Keratinocyte (primary cell): ENCODE measurements around the gene OR13C9. TPM values are rescaled to one million over a fixed set of nuclear protein-coding genes. Genes with fewer than 3 reads are reported as not detected.

ENCODE experiments used
- DNase-seq: peaks from one replicate; pipeline ENCODE4 v3.0.0-alpha.2; 2011; ENCODE audit warnings: low read depth, missing footprints, low spot score
- FAIRE-seq: peaks from 2 replicates; lab custom pipeline; 2011; peaks lifted over from hg19 to GRCh38; lab: Jason Lieb, UNC
- H2AFZ ChIP-seq: 2 replicates; pipeline ENCODE4 v1.6.0; 2012; ENCODE audit warnings: low read length, control low read depth, inconsistent platforms; ENCODE audit not compliant: control insufficient read depth
- H3K27ac ChIP-seq: 2 replicates; pipeline ENCODE4 v1.5.1; 2011; ENCODE audit warnings: low read length; ENCODE audit not compliant: control insufficient read depth, insufficient read depth
- H3K27me3 ChIP-seq: 3 replicates; pipeline ENCODE4 v1.6.0; 2011; ENCODE audit warnings: low read length; ENCODE audit not compliant: control insufficient read depth, insufficient read depth; ENCODE audit errors: extremely low read depth
- H3K36me3 ChIP-seq, 2 experiments: 2 replicates in 1 of 2; 3 replicates in 1 of 2; pipeline ENCODE4 v1.5.1; 2011; ENCODE audit warnings: low read length in 2 of 2, mild to moderate bottlenecking in 1 of 2; ENCODE audit not compliant: control insufficient read depth in 2 of 2, insufficient read depth in 2 of 2; ENCODE audit errors: extremely low read depth in 1 of 2
- H3K4me1 ChIP-seq: 3 replicates; pipeline ENCODE4 v1.5.1; 2011; ENCODE audit warnings: low read length; ENCODE audit not compliant: control insufficient read depth, insufficient read depth; ENCODE audit errors: extremely low read depth
- H3K4me2 ChIP-seq: 3 replicates; pipeline ENCODE4 v1.6.0; 2011; ENCODE audit warnings: low read depth, low read length; ENCODE audit not compliant: control insufficient read depth, insufficient read depth; ENCODE audit errors: extremely low read depth
- H3K4me3 ChIP-seq, 3 experiments: fragments of 200-600 bp in 1 of 3; sonication (generic) in 1 of 3; 2 replicates in 2 of 3; 3 replicates in 1 of 3; pipeline ENCODE4 v1.5.1; 2011 to 2016; ENCODE audit warnings: low read length in 3 of 3, mild to moderate bottlenecking in 3 of 3, control low read depth in 2 of 3, inconsistent platforms in 1 of 3, low read depth in 1 of 3, mixed read lengths in 1 of 3, mixed run types in 1 of 3, moderate library complexity in 1 of 3; ENCODE audit not compliant: control insufficient read depth in 2 of 3, insufficient read depth in 2 of 3; ENCODE audit errors: extremely low read depth in 1 of 3
- H3K79me2 ChIP-seq: 2 replicates; pipeline ENCODE4 v1.6.0; 2012; ENCODE audit warnings: low read length; ENCODE audit not compliant: control insufficient read depth, insufficient read depth
- H3K9ac ChIP-seq: 3 replicates; pipeline ENCODE4 v1.6.0; 2011; ENCODE audit warnings: low read length; ENCODE audit not compliant: control insufficient read depth, insufficient read depth; ENCODE audit errors: extremely low read depth
- H3K9me1 ChIP-seq: 3 replicates; pipeline ENCODE4 v1.6.0; 2011; ENCODE audit warnings: low read length; ENCODE audit not compliant: control insufficient read depth, insufficient read depth; ENCODE audit errors: extremely low read depth
- H3K9me3 ChIP-seq: 2 replicates; pipeline ENCODE4 v1.5.1; 2012; ENCODE audit warnings: low read depth, low read length; ENCODE audit not compliant: control insufficient read depth
- H4K20me1 ChIP-seq: 3 replicates; pipeline ENCODE4 v1.6.0; 2011; ENCODE audit warnings: low read length; ENCODE audit not compliant: control insufficient read depth, insufficient read depth; ENCODE audit errors: extremely low read depth
- CTCF ChIP-seq, 3 experiments: IDR thresholded peaks in 1 of 3; conservative IDR thresholded peaks in 1 of 3; optimal IDR thresholded peaks in 1 of 3; 2 replicates in 2 of 3; 3 replicates in 1 of 3; pipeline versions ENCODE3 to v1.5.1; 2011; ENCODE audit warnings: low read length in 3 of 3, mild to moderate bottlenecking in 3 of 3, moderate library complexity in 2 of 3, control low read depth in 1 of 3, inconsistent platforms in 1 of 3; ENCODE audit not compliant: insufficient read depth in 2 of 3; ENCODE audit errors: extremely low read depth in 1 of 3
- EZH2 ChIP-seq: IDR thresholded peaks from one replicate; pipeline ENCODE4 v1.6.1; 2012; ENCODE audit warnings: inconsistent platforms, mild to moderate bottlenecking, low read length, moderate library complexity
- dilution Hi-C: fragments of 300-500 bp; cut with MboI; formaldehyde crosslinking; loops from one replicate; pipeline ENCODE4 v1.7.0; 2020; ENCODE audit warnings: low sequenced_read_pairs; ENCODE audit not compliant: extremely low pct_ligation_motif_present
- polyA plus RNA-seq, 5 experiments: library from polyadenylated mRNA; depleted of rRNA in 3 of 5; stranded (reverse) in 3 of 5; stranded (forward) in 1 of 5; unstranded in 1 of 5; fragments of >200 nt; gene quantifications; 1 replicate in 1 of 5; 2 replicates in 3 of 5; 3 replicates in 1 of 5; pipeline versions ENCODE4 v1.2.1 to v1.2.3, GENCODE V29; 2011 to 2012; ENCODE audit warnings: missing spikeins in 2 of 5, low read depth in 1 of 5, low replicate concordance in 1 of 5

OR13C9 gene
- polyA plus RNA-seq, 1 donor (not counting 4 experiments of a cell fraction or from before 2014, with no cell fraction given): not detected

GRCh38 chr9:104580562-104580961 is 37.4 kb downstream of the OR13C9 start:
- no peak overlapping the region for H3K4me2 ChIP-seq
- DNase-seq (no peak), FAIRE-seq (no peak)
- H3K27me3 ChIP-seq: no peaks in the 10 kb centered on the region
- TF ChIP-seq CTCF (optimal IDR thresholded peaks at IDR 0.05 in 1 of 3, IDR thresholded peaks at IDR 0.05 in 1 of 3, conservative IDR thresholded peaks at IDR 0.05 in 1 of 3; ENCODE audit: extremely low read depth in 1 of 3, insufficient read depth in 2 of 3, low read length in 3 of 3) (no peak), EZH2 (no peak)
- no peaks in the 10 kb centered on the region for H3K36me3 ChIP-seq
- no peak overlapping the region for H2AFZ ChIP-seq
- no peaks in the 10 kb centered on the region for H3K79me2 ChIP-seq
- no peak overlapping the region for H3K4me3 ChIP-seq
- dilution Hi-C loops: no loop called here
- no peaks in the 10 kb centered on the region for H3K9me3 ChIP-seq
- H3K4me1 ChIP-seq: no peaks in the 10 kb centered on the region
- H3K9ac ChIP-seq: no peak overlapping the region
- no peak overlapping the region for H3K27ac ChIP-seq
- no peaks in the 10 kb centered on the region for H3K9me1 ChIP-seq
- H4K20me1 ChIP-seq: no peaks in the 10 kb centered on the region

- dilution Hi-C loops: no loop called here
- TF ChIP-seq EZH2 (no peak), CTCF (optimal IDR thresholded peaks at IDR 0.05 in 1 of 3, IDR thresholded peaks at IDR 0.05 in 1 of 3, conservative IDR thresholded peaks at IDR 0.05 in 1 of 3; ENCODE audit: extremely low read depth in 1 of 3, insufficient read depth in 2 of 3, low read length in 3 of 3) (no peak)
- Histone ChIP-seq H3K4me1 (no peaks in the 10 kb centered on the region), H3K27me3 (no peaks in the 10 kb centered on the region), H4K20me1 (no peaks in the 10 kb centered on the region), H3K36me3 (no peaks in the 10 kb centered on the region), H3K27ac (no peak overlapping the region), H3K9me3 (no peaks in the 10 kb centered on the region), H3K9me1 (no peaks in the 10 kb centered on the region), H3K79me2 (no peaks in the 10 kb centered on the region), H3K4me3 (no peak overlapping the region), H3K4me2 (no peak overlapping the region), H3K9ac (no peak overlapping the region), H2AFZ (no peak overlapping the region)
- no peak for FAIRE-seq
- DNase-seq: no peak
Measured at GRCh38 chr9:104577263-104577662, 40.7 kb downstream of the OR13C9 start.
